CD4-positive, alpha-beta T cell treated with Interleukin-1 beta for 1 hour (primary cell): ENCODE results near the gene ATG101.

Experiments used
- DNase-seq, 2 donors: peaks; one replicate each; pipeline ENCODE4 v3.0.0-alpha.2; 2020 to 2022

Gene ATG101

DNA sequence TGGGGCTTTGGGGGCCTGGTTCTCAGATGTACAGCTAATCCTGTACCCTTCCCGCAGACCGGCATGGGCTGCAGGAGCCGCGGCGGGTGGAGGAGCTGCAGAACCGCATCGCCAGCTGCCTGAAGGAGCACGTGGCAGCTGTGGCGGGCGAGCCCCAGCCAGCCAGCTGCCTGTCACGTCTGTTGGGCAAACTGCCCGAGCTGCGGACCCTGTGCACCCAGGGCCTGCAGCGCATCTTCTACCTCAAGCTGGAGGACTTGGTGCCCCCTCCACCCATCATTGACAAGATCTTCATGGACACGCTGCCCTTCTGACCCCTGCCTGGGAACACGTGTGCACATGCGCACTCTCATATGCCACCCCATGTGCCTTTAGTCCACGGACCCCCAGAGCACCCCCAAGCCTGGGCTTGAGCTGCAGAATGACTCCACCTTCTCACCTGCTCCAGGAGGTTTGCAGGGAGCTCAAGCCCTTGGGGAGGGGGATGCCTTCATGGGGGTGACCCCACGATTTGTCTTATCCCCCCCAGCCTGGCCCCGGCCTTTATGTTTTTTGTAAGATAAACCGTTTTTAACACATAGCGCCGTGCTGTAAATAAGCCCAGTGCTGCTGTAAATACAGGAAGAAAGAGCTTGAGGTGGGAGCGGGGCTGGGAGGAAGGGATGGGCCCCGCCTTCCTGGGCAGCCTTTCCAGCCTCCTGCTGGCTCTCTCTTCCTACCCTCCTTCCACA lies 11.0 kb upstream of the ATG101 start:
- DNase-seq = peak; percentile 42 to 44

DNA sequence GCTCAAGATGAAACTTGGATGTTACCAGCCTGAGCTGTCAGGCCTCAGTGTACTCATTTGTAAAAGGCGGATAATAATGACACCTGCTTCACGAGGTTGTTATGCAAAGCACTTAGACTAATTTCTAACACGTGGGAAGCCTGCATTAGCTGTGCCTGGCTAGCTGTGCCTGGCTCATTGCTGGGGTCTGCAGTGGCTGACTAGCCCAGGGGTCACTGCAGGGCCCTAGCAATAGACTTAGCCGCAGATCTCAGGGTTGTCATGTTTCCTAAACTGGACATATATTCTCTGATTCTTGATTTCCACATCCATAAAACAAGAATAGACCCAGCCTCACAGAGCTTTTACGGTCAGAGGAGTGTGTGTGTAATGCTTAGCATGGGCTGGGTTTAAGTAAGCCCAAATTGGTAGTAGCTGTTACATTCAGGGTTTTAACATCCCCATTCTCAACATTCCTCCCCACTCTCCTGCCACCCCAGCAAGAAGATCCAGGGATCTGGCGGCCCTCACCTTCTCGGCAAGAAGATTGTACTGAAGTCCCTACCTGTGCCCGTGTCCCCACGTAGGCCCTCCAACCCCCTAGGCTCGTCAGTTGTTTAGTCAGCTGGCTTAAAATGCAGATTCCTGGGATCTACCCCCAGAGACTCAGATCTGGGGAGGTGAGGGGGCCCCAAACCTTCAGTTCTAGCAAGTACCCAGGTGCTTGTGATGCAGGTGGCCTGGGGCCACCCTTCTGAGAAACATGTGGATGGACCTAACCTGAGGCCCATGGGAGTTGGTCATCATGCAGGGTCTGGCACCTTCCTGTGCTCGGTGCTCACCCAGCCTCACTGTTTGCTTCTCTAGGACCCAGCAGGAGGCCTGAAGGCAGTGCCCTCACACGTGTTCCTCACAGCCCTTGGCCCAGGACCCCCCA lies 9.9 kb upstream of the ATG101 start:
- DNase-seq = peak; percentile 69

DNA sequence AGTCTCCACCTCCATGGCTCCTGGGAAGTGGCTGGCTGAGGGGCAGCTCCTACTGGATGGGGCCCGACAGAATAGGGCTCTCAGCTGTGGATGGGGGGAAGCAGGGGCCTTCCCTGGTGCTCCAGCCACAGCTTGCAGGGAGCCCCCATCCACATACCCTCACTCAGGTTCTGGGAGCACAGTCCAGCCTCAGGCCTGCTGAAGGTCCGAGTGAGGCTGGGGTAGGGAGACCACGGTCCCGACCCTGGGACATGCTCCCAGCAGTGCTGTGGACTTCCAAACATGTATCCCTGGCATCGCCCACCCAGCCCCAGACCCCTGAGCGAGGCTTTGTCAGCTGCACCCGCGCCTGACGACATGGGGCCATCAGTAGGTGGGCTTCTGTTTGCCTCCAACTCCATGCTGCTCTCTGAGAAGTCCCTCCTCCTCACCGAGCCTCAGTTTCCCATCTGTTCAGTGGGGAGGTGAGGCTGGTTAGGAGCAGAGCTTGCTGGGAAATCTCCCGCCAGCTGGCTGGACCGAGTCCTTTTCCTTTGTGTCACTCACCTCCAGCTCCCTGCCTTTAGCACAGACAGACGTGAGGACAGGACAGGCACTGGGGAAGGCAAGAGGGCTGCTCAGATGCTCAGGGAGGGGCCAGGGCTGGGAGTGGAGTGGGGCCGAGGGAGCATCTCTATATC lies 9.1 kb upstream of the ATG101 start:
- DNase-seq = peak; percentile 34 to 50

DNA sequence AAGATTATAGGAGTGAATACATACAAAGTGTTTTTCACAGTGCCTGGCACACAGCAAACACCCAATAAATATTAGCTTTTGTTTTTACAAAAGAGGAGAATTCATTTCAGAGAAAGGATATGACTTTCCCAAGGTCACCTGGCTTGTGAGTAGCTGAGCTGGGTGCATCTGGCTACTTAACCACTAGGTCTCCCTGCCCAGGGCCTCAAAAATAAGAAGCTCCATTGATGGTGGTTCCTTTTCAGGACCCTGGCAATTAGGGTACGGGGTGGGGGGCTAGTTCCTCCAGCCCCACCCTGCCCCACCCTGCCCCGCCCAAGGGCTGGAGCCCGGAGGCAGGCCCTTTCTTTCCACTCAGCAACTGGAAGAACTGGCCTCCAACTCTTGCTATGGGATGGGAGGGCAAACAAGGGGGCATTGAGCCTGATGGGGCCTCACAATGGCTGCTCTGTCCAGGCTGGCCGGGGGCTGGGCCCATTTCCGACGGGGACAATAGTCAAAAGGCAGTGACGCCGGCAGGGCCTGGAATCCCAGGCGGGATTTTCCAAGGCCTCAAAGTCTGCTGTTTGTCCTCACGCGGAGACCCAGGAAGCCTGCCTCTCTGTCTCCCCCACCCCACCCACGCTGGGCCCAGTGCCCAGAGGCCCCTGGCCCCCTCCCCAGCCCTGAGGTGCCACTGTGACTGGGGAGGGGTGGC lies 8.2 kb upstream of the ATG101 start:
- no peak for DNase-seq

DNA sequence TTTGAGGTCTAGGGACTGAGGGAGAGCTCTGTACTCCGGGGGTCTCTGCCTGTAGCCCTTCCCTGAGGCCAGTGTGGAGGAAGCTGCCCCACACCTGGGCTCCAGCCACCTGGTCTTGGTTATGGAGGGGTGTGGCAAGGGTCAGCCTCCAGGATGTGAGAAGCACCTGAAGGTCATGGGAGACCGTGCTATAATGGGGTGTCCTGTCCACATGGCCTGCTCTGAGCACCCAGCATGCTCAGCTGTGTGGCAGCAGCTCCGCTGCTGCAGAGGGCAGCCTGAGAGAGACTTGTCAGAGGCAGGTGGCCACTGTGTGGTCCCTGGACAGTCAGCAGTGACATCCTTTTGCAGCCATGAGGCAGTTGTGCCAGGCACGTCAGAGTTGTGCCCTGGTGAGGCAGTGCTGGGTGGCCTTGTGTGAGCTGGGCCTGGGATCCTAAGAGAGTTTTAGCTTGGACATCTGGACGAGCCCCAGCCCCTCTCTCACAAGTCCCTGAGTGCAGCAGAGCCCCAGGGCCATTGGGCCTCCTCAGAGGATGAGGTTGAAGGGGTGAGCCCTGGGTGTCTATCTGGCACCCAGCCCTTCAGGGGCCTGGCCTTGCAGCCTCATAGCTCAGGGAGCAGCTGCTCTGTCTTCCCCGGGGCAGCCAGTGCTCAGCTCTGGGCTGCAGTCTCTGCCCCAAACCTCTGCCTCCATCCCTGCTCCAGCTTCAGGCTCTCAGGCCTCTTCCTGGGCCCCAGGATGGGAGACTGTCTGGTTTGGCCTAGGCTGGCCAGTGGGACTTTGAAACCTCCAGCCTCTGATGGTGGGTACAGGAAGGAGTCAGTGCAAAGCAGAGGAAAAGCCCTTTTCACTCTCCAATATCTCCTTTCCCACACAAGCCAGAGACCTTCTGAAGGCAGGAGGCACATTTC lies 7.4 kb upstream of the ATG101 start:
- DNase-seq = no peak

DNA sequence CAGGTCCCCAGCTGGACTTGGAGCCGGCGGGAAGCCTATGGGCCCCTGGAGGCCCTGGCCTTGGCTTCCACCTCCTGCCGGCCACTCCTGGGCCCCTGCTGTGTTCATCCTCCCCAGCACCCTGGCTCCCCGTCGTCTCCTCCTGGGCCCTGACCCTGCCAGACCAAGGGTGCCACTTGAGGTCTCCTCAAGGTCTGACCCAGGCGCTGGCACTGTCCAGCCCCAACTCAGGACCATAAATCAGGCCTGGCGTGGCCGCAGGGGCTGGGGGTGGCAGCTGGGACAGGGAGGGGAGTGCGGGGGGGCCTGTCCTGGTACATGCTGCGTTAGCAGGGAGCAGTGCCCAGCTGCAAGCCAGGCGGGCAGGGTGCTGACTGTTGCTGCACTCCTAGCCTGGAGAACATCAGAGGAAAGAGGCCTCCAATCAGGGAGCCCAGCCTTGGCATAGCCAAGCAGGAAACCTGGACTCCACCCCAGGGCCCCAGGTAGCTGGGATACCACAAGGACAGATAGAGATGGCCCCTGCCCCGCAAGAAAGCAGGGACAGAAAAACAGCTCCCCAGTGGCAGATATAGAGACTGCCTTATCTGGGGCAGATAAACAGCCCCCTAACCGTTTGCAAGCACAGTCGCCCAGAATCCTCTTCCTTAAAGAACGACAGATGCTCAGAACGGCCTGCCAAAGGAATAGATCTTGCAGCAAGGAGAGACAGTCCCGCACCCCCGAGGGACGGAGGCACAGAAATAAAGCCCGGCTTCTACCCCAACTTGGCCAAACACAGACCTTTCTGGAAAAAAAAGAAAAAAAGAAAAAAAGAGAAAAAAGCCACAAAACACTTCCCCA lies 6.5 kb upstream of the ATG101 start:
- DNase-seq = no peak

DNA sequence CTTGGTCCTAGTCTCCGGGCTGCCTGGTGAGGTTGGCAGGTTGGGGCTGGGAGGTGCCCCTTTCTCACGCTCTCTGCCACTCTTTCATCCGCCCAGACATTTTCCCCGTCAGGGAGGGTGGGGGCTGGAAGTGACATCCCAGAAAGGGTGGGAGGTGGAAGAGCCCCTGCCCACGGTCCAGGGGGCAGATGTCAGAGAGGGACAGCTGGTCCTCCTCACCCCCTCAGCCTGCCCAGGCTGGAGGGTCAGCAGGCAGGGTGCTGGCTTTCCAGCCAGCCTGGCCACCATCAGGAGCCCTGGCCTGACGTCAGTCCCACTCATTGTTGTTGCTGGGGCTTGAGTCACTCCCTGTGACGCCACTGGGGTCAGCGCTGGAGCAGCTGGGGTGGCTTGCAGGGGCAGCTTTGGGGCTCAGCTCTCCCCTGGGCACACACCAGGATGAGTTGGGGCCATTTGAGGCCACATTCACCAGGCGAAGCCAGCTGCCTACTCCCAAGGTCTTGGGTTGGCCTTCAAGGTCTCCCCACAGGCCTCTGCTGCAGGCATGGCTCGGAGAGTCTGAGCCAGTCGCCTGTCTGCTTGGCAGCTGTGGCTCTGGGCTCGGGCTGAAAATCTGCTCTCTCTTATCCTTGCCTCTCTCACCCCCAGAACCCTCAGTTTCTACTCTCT lies 5.7 kb upstream of the ATG101 start:
- no peak for DNase-seq

DNA sequence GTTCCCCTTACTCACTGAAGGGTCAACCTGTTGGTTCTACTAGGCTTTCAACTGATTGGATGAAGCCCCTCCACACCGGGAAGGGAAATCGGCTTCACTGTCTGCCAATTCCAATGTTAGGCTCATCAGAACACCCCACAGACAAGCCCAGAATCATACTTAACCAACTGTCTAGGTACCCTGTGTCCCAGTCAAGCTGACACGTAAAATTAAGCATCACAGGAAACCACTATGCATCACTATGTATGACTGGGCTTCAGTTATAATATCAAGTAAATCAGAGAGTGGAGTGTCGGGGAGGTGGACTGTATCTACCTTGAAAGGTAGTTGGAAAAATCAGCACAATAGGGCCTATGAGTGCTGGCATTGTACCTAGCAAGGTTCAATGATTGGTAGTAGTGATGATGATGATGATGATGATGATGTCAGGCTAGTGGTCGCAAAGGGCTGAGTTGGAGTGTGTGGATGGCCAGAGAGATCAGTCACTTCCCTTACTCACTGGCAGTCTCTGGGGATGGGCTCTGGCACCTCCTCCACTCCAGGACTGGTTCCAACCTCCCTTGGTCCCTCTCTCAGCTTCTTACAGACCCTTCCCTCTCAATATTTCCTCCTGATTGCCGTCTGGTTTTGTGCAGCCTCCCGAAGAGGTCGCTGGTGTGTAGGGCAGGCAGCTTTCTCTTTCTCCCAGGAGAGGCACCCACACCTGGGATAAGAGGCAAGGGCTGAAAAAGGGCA lies 3.3 kb upstream of the ATG101 start:
- no peak for DNase-seq

DNA sequence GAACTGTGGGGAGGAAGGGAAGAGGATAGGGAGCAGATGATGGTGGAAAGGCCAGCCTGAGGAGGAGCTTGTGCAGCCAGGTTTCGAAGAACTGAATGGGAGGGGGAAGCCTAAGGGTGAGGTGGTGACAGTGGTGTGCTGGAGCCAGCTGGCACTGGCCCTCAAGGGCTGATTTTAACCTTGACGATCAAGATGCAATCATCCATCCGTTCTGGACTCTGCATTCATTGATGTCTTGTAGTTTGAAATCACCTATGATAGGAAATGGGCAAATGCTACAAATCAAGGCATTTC lies 2.8 kb upstream of the ATG101 start:
- no peak for DNase-seq

DNA sequence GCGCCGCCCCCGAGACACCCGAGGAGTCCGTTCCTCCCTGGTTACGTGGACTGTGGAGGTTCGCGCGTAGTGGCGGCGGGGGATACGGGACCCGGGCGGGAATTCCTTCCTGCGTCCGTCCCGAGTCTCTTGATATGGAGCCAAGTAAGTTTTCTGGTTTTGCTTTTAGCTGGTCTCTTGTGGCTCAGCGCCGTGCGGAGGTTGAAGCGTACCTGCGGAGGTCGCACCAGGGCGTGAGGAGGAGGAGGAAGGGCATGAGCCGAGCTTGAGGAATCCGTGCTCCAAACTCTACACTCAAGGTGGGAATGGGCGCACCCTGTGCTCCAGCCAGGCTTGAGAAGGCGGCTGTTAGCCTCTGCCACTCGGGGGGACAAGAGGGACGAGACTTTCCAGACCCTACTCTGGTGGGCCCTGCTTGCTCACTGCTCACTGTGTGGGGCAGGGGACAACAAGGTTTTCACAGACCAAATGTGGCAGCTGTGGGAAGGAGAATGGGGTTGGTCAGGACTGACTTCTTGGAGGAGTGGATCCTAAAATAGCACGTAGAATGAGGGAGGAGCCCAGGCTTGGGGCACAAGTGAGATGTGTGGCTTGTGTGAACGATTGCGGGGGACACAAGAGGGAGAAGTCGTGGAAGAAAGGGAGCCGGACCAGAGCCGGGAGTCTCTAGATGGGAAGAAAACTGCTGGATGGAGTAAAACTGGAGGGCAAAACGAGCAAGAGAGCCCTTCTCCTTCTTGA lies 577 bp downstream of the ATG101 start:
- DNase-seq = no peak

DNA sequence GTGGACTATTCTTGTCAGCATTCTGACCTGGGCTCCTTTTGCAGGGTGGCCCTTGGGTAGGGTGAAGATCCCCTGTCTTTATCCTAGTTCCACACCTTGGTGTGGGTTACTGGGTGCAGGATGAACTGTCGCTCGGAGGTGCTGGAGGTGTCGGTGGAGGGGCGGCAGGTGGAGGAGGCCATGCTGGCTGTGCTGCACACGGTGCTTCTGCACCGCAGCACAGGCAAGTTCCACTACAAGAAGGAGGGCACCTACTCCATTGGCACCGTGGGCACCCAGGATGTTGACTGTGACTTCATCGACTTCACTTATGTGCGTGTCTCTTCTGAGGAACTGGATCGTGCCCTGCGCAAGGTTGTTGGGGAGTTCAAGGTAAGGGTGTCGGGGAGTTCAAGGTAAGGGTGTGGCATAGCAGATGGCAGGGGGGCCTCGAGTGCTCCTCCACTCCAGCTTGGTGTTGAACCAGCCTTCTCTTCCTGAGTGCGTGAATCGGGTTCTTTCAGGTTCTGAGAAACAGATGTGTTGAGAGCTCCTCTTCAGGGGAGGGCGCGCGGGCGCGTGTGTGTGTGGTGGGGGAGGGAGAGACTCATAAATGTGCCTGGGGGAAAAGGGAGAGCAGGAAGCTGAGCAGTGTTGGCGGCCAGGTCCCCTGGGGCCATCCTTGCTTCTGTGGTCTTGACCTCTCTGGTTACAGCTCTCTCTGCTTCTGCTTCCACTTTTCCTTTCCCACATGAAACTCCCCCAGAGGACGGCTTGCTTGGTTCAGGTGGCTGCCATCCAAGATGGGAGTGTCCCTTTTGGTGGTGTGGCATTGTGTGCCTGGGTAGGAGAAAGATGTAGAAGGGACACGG lies 4.0 kb downstream of the ATG101 start:
- no peak for DNase-seq

DNA sequence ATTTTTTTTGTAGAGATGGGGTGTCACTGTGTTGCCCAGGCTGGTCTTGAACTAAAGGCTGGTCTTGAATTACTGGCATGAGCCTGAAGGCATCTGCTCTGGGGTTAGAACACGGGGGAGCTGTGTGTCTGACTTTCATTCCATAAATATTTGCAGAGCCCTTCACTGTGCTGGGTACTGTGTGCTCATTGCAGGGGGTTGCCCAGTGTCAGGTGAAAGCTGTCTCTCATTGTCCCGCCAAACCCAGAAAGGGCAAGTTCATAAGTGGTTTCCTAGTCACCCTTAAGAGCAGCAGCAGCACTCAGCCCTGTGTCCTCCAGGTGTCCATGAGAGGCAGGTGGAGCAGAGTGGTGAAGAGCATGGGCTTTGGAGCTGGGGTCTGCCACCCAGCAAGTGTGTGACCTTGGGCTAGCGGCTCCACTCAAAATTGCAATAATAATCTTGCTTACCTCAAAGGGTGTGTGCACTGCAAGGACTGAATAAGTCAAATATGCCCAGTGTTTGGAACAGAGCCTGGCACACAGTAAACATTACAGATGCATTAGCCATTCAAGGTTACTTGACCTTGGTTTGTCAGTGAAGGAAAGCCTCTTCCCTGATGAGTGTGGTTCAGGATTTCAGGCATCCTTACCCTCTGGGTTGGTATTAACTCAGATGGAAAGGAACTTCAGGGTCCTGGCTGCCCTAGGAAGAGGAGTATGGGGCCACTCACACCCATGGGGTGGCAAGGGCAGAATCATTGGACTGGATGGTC lies 5.4 kb downstream of the ATG101 start:
- DNase-seq = no peak

DNA sequence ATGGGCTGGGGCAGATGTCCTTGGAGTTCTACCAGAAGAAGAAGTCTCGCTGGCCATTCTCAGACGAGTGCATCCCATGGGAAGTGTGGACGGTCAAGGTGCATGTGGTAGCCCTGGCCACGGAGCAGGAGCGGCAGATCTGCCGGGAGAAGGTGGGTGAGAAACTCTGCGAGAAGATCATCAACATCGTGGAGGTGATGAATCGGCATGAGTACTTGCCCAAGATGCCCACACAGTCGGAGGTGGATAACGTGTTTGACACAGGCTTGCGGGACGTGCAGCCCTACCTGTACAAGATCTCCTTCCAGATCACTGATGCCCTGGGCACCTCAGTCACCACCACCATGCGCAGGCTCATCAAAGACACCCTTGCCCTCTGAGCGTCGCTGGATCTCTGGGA lies 7.0 kb downstream of the ATG101 start:
- DNase-seq = no peak

DNA sequence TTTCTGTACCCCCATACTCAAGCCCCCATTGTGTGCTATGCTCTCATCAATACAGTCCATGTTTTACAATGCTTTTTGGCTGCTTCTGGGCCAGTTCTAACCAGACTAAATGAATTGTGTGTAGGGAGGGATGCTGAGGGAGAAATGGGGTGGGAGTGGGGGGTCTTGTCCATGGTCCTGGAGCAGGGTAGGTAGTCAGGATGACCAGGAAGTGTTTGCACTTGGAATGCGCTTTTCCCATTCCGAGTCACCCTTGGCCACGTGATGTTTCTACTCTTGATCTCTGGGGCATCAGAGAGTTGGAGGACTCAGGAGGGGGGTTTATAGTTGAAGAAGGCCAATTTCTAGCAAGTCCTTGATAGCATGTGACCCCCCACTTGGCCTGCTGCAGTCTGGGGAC lies 8.5 kb downstream of the ATG101 start:
- DNase-seq = no peak

DNA sequence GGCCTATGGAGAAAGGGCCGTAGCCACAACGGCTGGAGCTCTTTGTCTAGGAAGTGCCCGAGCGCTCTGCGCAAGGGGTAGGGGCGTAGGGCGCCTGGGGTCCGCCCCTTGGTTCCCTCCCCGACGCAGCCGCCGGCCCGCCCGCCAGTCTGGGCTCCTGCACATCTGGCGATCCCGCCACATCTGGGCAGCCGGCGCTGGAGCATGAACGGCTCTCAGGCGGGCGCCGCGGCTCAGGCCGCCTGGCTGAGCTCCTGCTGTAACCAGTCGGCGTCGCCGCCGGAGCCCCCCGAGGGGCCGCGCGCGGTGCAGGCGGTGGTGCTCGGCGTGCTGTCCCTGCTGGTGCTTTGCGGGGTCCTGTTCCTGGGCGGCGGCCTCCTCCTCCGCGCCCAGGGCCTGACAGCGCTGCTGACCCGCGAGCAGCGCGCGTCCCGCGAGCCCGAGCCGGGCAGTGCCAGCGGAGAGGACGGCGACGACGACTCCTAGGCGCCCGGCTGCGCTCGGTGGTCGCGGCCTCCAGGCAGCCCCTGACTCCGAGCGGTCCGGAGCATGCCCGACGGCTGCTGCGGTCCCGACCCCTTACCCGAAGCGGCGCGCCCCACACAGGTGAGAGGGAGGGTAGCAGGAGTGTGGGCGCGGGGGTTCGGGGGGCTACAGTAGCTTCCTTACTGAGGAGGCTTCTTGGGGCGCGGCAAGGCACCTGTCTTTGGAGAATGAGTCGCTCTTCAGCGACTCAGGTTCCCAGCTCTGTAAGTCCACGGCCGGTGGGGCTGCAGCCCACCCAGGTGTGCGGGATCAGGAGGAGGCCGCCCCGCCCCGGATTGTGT lies 10.0 kb downstream of the ATG101 start, which contains the start of gene SMIM41:
TSS of gene SMIM41 (plus strand) at position 129 of the 827 bp plus-strand sequence. CDS start at position 205, 76 bp downstream.
- no peak for DNase-seq
